ENCODE results near the gene MXRA8. TPM values are rescaled to one million over a fixed set of nuclear protein-coding genes. Genes with fewer than 3 reads are reported as not detected.

The MXRA8 gene
- total RNA-seq, 1 donor from 2014 or later, result 345 TPM

DNA sequence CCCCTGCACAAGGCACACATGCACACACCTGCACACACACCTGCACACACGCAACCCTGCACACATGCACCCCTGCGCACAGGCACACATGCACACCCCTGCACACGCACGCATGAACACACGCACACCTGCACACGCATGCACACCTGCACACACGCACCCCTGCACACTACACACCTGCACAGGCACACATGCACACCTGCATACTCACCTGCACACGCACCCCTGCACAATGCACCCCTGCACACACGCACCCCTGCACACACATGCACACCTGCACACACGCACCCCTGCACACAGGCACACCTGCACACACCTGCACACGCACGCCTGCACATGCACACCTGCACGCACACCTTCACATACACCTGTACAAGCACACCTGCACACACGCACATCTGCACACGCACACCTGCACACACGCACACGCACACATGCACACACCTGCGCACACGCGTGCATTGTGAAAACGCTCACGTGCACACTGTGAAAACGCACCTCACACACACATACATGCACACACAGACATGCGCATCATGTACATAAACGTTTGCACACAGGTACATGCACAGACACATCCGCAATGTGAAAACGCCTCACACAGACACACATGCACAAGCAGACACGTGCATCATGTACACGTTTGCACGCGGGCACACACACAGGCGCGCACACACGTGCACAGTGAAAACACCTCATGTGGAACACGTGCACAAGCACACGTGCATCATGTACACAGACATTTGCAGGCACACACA is 17.4 kb downstream of the MXRA8 start:
- peaks cover 47 to 55% of the 10 kb centered on the region in 2 donors for H3K36me3 ChIP-seq
- intact Hi-C loops (cut with DNase I), result no loop called here

DNA sequence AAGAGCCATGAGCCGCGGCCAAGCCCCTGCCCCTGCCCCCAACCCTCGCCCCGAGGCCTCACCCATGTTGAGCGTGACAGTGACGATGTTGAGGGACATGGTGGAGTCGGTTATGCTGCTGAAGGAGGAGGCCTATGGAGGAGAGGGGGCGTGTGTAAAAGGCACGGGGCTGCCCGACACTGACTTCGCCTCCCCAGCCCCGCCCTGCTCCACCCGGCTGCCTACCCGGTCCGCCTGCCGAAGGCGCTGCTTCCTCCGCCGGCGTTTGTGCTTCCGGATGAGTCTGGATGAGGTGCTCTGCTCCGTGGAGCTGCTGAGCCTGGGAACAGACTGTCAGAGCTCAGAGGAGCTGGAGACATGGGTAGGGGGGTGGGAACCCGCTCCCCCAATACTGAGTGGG is 18.2 kb downstream of the MXRA8 start:
- intact Hi-C loops (cut with DNase I), result no loop called here

More for the DNA sequence above, 17.4 kb downstream of the MXRA8 start:
- no peaks in the 10 kb centered on the region for H3K9me3 ChIP-seq
- TF ChIP-seq, protein P1, sequence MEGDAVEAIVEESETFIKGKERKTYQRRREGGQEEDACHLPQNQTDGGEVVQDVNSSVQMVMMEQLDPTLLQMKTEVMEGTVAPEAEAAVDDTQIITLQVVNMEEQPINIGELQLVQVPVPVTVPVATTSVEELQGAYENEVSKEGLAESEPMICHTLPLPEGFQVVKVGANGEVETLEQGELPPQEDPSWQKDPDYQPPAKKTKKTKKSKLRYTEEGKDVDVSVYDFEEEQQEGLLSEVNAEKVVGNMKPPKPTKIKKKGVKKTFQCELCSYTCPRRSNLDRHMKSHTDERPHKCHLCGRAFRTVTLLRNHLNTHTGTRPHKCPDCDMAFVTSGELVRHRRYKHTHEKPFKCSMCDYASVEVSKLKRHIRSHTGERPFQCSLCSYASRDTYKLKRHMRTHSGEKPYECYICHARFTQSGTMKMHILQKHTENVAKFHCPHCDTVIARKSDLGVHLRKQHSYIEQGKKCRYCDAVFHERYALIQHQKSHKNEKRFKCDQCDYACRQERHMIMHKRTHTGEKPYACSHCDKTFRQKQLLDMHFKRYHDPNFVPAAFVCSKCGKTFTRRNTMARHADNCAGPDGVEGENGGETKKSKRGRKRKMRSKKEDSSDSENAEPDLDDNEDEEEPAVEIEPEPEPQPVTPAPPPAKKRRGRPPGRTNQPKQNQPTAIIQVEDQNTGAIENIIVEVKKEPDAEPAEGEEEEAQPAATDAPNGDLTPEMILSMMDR (IDR thresholded peaks at IDR 0.05), result no peak
- peaks cover 0 to 5% of the 10 kb centered on the region in 2 donors for H3K4me1 ChIP-seq
- H3K27me3 ChIP-seq, result no peaks in the 10 kb centered on the region
- H3K4me3 ChIP-seq, result no peak overlapping the region
- DNase-seq (ENCODE audit: low spot score in 2 of 2), result no peak
- no peak overlapping the region for H3K27ac ChIP-seq

DNA sequence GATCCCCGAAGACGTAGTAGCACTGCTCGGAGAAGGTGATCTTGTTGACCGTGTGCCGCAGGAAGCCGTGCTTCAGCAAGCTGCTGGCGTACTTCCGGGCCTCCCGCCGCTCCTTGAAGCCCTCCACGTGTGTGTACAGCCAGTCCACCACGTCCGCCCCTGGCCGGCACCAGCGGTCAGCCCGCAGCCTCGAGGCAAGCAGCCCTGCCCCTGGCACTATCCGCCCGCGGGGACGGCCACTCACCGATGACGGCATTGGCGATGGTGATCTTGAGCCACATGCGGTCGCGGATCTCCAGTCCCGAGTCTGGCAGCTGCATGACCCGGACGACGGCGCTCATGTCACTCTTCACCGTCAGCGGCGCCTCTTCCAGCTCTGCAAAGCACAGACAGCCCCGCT is 20.1 kb downstream of the MXRA8 start:
- TF ChIP-seq, protein P1 (IDR thresholded peaks at IDR 0.05), result no peak
- peaks cover 51 to 60% of the 10 kb centered on the region in 2 donors for H3K36me3 ChIP-seq
- H3K4me3 ChIP-seq, result no peak overlapping the region
- no peaks in the 10 kb centered on the region for H3K4me1 ChIP-seq
- no peak overlapping the region for H3K27ac ChIP-seq
- no peaks in the 10 kb centered on the region for H3K9me3 ChIP-seq
- no peaks in the 10 kb centered on the region for H3K27me3 ChIP-seq
- DNase-seq (ENCODE audit: low spot score in 2 of 2), result no peak
- intact Hi-C loops (cut with DNase I), result no loop called here

More for the DNA sequence above, 18.2 kb downstream of the MXRA8 start:
- H3K4me1 ChIP-seq, result no peaks in the 10 kb centered on the region
- DNase-seq (ENCODE audit: low spot score in 2 of 2), result no peak
- TF ChIP-seq, protein P1 (IDR thresholded peaks at IDR 0.05), result no peak
- H3K27me3 ChIP-seq, result no peaks in the 10 kb centered on the region
- no peak overlapping the region for H3K4me3 ChIP-seq
- no peak overlapping the region for H3K27ac ChIP-seq
- peaks cover 51 to 60% of the 10 kb centered on the region in 2 donors for H3K36me3 ChIP-seq
- no peaks in the 10 kb centered on the region for H3K9me3 ChIP-seq

DNA sequence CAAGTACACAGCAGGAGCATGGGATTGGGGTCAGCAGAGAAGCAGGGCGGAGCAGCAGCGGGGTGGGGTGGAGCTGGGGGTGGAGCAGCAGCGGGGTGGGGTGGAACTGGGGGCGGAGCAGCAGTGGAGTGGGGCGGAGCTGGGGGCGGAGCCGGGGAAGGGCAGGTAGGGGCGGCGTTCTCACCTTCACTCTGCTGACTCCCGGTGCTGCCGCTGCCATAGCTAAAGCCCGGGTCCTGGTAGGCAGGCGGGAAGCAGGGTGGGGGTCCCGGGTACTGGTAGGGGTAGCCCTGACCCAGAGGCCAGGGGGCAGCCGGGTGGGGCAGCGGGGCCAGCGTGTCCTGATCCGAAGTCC is 20.6 kb downstream of the MXRA8 start:
- TF ChIP-seq, protein P1 (IDR thresholded peaks at IDR 0.05), result no peak
- peaks cover 51 to 60% of the 10 kb centered on the region in 2 donors for H3K36me3 ChIP-seq
- H3K9me3 ChIP-seq, result no peaks in the 10 kb centered on the region
- H3K4me1 ChIP-seq, result no peaks in the 10 kb centered on the region
- DNase-seq (ENCODE audit: low spot score in 2 of 2), result no peak
- H3K27me3 ChIP-seq, result no peaks in the 10 kb centered on the region
- no peak overlapping the region for H3K27ac ChIP-seq
- intact Hi-C loops (cut with DNase I), result no loop called here
- no peak overlapping the region for H3K4me3 ChIP-seq

DNA sequence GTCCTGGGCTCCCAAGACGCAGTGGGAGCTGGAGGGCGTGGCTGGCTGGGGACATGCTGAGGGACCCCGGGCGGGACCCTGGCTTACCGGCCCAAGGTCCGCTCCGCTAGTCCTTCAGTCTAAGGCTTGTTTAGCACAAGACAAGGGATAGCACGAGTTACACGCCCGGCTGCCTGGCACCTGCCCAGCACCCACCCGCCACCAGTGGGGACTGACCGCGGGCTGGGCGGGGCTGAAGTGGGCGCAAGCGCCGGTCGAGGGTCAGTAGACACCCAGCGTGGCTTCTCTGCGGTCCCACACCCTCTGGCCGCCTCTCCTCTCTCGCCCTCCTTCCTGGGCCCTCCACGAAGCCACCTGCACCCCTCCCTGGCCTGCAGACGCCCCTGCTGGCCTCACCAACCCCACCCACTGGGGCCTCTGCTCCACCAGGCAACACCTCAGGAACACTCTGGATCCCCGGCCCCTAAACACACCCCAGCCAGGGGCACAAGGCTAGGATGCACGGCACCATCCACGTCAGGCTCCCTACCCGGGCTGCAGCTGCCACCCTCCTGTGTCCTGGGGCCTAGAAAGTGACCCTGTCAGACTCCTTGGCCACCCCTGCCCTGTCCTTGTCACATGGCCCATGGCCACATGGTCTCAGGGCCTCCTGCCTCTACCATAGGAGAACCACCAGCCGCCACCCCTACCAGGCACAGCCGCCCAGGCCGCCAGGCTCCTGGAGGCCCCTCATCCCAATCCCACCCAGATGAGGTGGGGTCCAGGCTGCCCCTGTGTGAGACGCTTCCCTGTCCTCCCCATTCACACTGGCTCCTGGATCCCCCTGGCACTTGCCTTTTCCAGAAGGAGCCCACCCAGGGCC is 21.2 kb downstream of the MXRA8 start:
- Histone ChIP-seq H3K27me3 (no peaks in the 10 kb centered on the region), H3K4me1 (no peaks in the 10 kb centered on the region), H3K4me3 (no peak overlapping the region), H3K36me3 (peaks cover 49 to 60% of the 10 kb centered on the region in 2 donors), H3K27ac (no peak overlapping the region), H3K9me3 (no peaks in the 10 kb centered on the region)
- DNase-seq (ENCODE audit: low spot score in 2 of 2), result no peak
- intact Hi-C loops (cut with DNase I), result no loop called here
- TF ChIP-seq, protein P1 (IDR thresholded peaks at IDR 0.05), result no peak
